ENCODE measurements around the gene LTBP1.
A peak's percentile ranks its signal among the peaks of the same experiment; 100 is the strongest.

LTBP1 gene

GRCh38 chr2:32948266-32948665 is 1.5 kb downstream of the LTBP1 start:
- Histone ChIP-seq H3K36me3 (ENCODE audit: control insufficient read depth in 1 of 2, insufficient read depth in 2 of 2, low read length in 2 of 2) (no peaks in the 10 kb centered on the region), H3K27me3 (ENCODE audit: low read depth, low read length) (no peaks in the 10 kb centered on the region), H3K9me3 (ENCODE audit: control insufficient read depth in 1 of 2, low read length in 2 of 2) (no peaks in the 10 kb centered on the region), H3K4me3 (ENCODE audit: low read depth in 1 of 2, low read length in 2 of 2) (peak overlapping the region; percentile 60 to 77), H3K4me1 (ENCODE audit: control insufficient read depth in 1 of 2, insufficient read depth in 2 of 2, low read length in 2 of 2) (peaks cover 0 to 25% of the 10 kb centered on the region in 2 donors), H3K27ac (ENCODE audit: low read length) (no peak overlapping the region)

GRCh38 chr2:32949260-32949659 is 2.5 kb downstream of the LTBP1 start:
- no peaks in the 10 kb centered on the region for H3K9me3 ChIP-seq (ENCODE audit: control insufficient read depth in 1 of 2, low read length in 2 of 2)

GRCh38 chr2:32951672-32952071 is 4.9 kb downstream of the LTBP1 start:
- Histone ChIP-seq H3K36me3 (ENCODE audit: control insufficient read depth in 1 of 2, insufficient read depth in 2 of 2, low read length in 2 of 2) (no peaks in the 10 kb centered on the region), H3K4me1 (ENCODE audit: control insufficient read depth in 1 of 2, insufficient read depth in 2 of 2, low read length in 2 of 2) (peaks cover 0 to 22% of the 10 kb centered on the region in 2 donors), H3K27ac (ENCODE audit: low read length) (no peak overlapping the region), H3K9me3 (ENCODE audit: control insufficient read depth in 1 of 2, low read length in 2 of 2) (no peaks in the 10 kb centered on the region), H3K27me3 (ENCODE audit: low read depth, low read length) (no peaks in the 10 kb centered on the region), H3K4me3 (ENCODE audit: low read depth in 1 of 2, low read length in 2 of 2) (no peak overlapping the region)

More at GRCh38 chr2:32949260-32949659, 2.5 kb downstream of the LTBP1 start:
- Histone ChIP-seq H3K27ac (ENCODE audit: low read length) (no peak overlapping the region), H3K4me1 (ENCODE audit: control insufficient read depth in 1 of 2, insufficient read depth in 2 of 2, low read length in 2 of 2) (peaks cover 0 to 26% of the 10 kb centered on the region in 2 donors), H3K36me3 (ENCODE audit: control insufficient read depth in 1 of 2, insufficient read depth in 2 of 2, low read length in 2 of 2) (no peaks in the 10 kb centered on the region), H3K4me3 (ENCODE audit: low read depth in 1 of 2, low read length in 2 of 2) (peak overlapping the region in 1 of 2 donors; percentile 60), H3K27me3 (ENCODE audit: low read depth, low read length) (no peaks in the 10 kb centered on the region)

- no peak overlapping the region for H3K27ac ChIP-seq (ENCODE audit: low read length)
- H3K4me1 ChIP-seq (ENCODE audit: control insufficient read depth in 1 of 2, insufficient read depth in 2 of 2, low read length in 2 of 2): peaks cover 0 to 22% of the 10 kb centered on the region in 2 donors
- H3K27me3 ChIP-seq (ENCODE audit: low read depth, low read length): no peaks in the 10 kb centered on the region
- H3K9me3 ChIP-seq (ENCODE audit: control insufficient read depth in 1 of 2, low read length in 2 of 2): no peaks in the 10 kb centered on the region
- H3K4me3 ChIP-seq (ENCODE audit: low read depth in 1 of 2, low read length in 2 of 2): no peak overlapping the region
- no peaks in the 10 kb centered on the region for H3K36me3 ChIP-seq (ENCODE audit: control insufficient read depth in 1 of 2, insufficient read depth in 2 of 2, low read length in 2 of 2)
Observed at GRCh38 chr2:32952761-32953476, 6.2 kb downstream of the LTBP1 start.

GRCh38 chr2:32954206-32954605 is 7.5 kb downstream of the LTBP1 start:
- H3K27me3 ChIP-seq (ENCODE audit: low read depth, low read length): no peaks in the 10 kb centered on the region
- no peaks in the 10 kb centered on the region for H3K36me3 ChIP-seq (ENCODE audit: control insufficient read depth in 1 of 2, insufficient read depth in 2 of 2, low read length in 2 of 2)
- H3K27ac ChIP-seq (ENCODE audit: low read length): no peak overlapping the region
- no peaks in the 10 kb centered on the region for H3K9me3 ChIP-seq (ENCODE audit: control insufficient read depth in 1 of 2, low read length in 2 of 2)
- no peak overlapping the region for H3K4me3 ChIP-seq (ENCODE audit: low read depth in 1 of 2, low read length in 2 of 2)
- H3K4me1 ChIP-seq (ENCODE audit: control insufficient read depth in 1 of 2, insufficient read depth in 2 of 2, low read length in 2 of 2): peaks cover 0 to 15% of the 10 kb centered on the region in 2 donors

GRCh38 chr2:32958821-32959220 is 12.1 kb downstream of the LTBP1 start:
- Histone ChIP-seq H3K9me3 (ENCODE audit: control insufficient read depth in 1 of 2, low read length in 2 of 2) (no peaks in the 10 kb centered on the region), H3K36me3 (ENCODE audit: control insufficient read depth in 1 of 2, insufficient read depth in 2 of 2, low read length in 2 of 2) (no peaks in the 10 kb centered on the region), H3K4me1 (ENCODE audit: control insufficient read depth in 1 of 2, insufficient read depth in 2 of 2, low read length in 2 of 2) (peaks cover 0 to 4% of the 10 kb centered on the region in 2 donors), H3K27me3 (ENCODE audit: low read depth, low read length) (no peaks in the 10 kb centered on the region), H3K27ac (ENCODE audit: low read length) (no peak overlapping the region), H3K4me3 (ENCODE audit: low read depth in 1 of 2, low read length in 2 of 2) (no peak overlapping the region)

GRCh38 chr2:32960238-32960637 is 13.5 kb downstream of the LTBP1 start:
- H3K36me3 ChIP-seq (ENCODE audit: control insufficient read depth in 1 of 2, insufficient read depth in 2 of 2, low read length in 2 of 2): no peaks in the 10 kb centered on the region
- no peaks in the 10 kb centered on the region for H3K27me3 ChIP-seq (ENCODE audit: low read depth, low read length)
- no peak overlapping the region for H3K4me3 ChIP-seq (ENCODE audit: low read depth in 1 of 2, low read length in 2 of 2)
- no peak overlapping the region for H3K27ac ChIP-seq (ENCODE audit: low read length)
- H3K4me1 ChIP-seq (ENCODE audit: control insufficient read depth in 1 of 2, insufficient read depth in 2 of 2, low read length in 2 of 2): peaks cover 0 to 4% of the 10 kb centered on the region in 2 donors
- no peaks in the 10 kb centered on the region for H3K9me3 ChIP-seq (ENCODE audit: control insufficient read depth in 1 of 2, low read length in 2 of 2)

GRCh38 chr2:32960647-32961403 is 14.1 kb downstream of the LTBP1 start:
- H3K4me1 ChIP-seq (ENCODE audit: control insufficient read depth in 1 of 2, insufficient read depth in 2 of 2, low read length in 2 of 2): peaks cover 0 to 4% of the 10 kb centered on the region in 2 donors
- no peak overlapping the region for H3K27ac ChIP-seq (ENCODE audit: low read length)
- H3K4me3 ChIP-seq (ENCODE audit: low read depth in 1 of 2, low read length in 2 of 2): no peak overlapping the region
- no peaks in the 10 kb centered on the region for H3K9me3 ChIP-seq (ENCODE audit: control insufficient read depth in 1 of 2, low read length in 2 of 2)
- H3K27me3 ChIP-seq (ENCODE audit: low read depth, low read length): no peaks in the 10 kb centered on the region
- H3K36me3 ChIP-seq (ENCODE audit: control insufficient read depth in 1 of 2, insufficient read depth in 2 of 2, low read length in 2 of 2): no peaks in the 10 kb centered on the region

GRCh38 chr2:32962690-32963089 is 15.9 kb downstream of the LTBP1 start:
- Histone ChIP-seq H3K4me3 (ENCODE audit: low read depth in 1 of 2, low read length in 2 of 2) (no peak overlapping the region), H3K9me3 (ENCODE audit: control insufficient read depth in 1 of 2, low read length in 2 of 2) (no peaks in the 10 kb centered on the region), H3K4me1 (ENCODE audit: control insufficient read depth in 1 of 2, insufficient read depth in 2 of 2, low read length in 2 of 2) (peaks cover 0 to 11% of the 10 kb centered on the region in 2 donors), H3K27me3 (ENCODE audit: low read depth, low read length) (no peaks in the 10 kb centered on the region), H3K36me3 (ENCODE audit: control insufficient read depth in 1 of 2, insufficient read depth in 2 of 2, low read length in 2 of 2) (no peaks in the 10 kb centered on the region), H3K27ac (ENCODE audit: low read length) (no peak overlapping the region)

- Histone ChIP-seq H3K4me3 (ENCODE audit: low read depth in 1 of 2, low read length in 2 of 2) (no peak overlapping the region), H3K36me3 (ENCODE audit: control insufficient read depth in 1 of 2, insufficient read depth in 2 of 2, low read length in 2 of 2) (no peaks in the 10 kb centered on the region), H3K4me1 (ENCODE audit: control insufficient read depth in 1 of 2, insufficient read depth in 2 of 2, low read length in 2 of 2) (peaks cover 0 to 7% of the 10 kb centered on the region in 2 donors), H3K27ac (ENCODE audit: low read length) (no peak overlapping the region), H3K27me3 (ENCODE audit: low read depth, low read length) (no peaks in the 10 kb centered on the region), H3K9me3 (ENCODE audit: control insufficient read depth in 1 of 2, low read length in 2 of 2) (no peaks in the 10 kb centered on the region)
Observed at GRCh38 chr2:32963941-32964340, 17.2 kb downstream of the LTBP1 start.

GRCh38 chr2:32965523-32966171 is 18.9 kb downstream of the LTBP1 start:
- no peaks in the 10 kb centered on the region for H3K27me3 ChIP-seq (ENCODE audit: low read depth, low read length)
- H3K36me3 ChIP-seq (ENCODE audit: control insufficient read depth in 1 of 2, insufficient read depth in 2 of 2, low read length in 2 of 2): no peaks in the 10 kb centered on the region
- H3K27ac ChIP-seq (ENCODE audit: low read length): no peak overlapping the region
- no peaks in the 10 kb centered on the region for H3K9me3 ChIP-seq (ENCODE audit: control insufficient read depth in 1 of 2, low read length in 2 of 2)
- peaks cover 0 to 12% of the 10 kb centered on the region in 2 donors for H3K4me1 ChIP-seq (ENCODE audit: control insufficient read depth in 1 of 2, insufficient read depth in 2 of 2, low read length in 2 of 2)
- H3K4me3 ChIP-seq (ENCODE audit: low read depth in 1 of 2, low read length in 2 of 2): no peak overlapping the region
